ENCODE data around the gene VDR.

GRCh38 chr12:47843226-47843980 lies 61.4 kb downstream of the VDR start:
- TF ChIP-seq POLR2A (IDR thresholded peaks at IDR 0.05): no peak
- no peak for TF ChIP-seq CTCF (IDR thresholded peaks at IDR 0.05)
- TF ChIP-seq EP300 (IDR thresholded peaks at IDR 0.05; ENCODE audit: low read depth): no peak

Measured in transverse colon (tissue), 3 donors.